Nephron (organoid): ENCODE measurements around the gene BRD2.
A peak's percentile ranks its signal among the peaks of the same experiment; 100 is the strongest.

Experiments used
- H3K27ac Mint-ChIP-seq, 3 experiments: 2 replicates each; pipeline ENCODE4 v1.8.0; 2020; ENCODE audit warnings: mixed read lengths in 3 of 3, mild to moderate bottlenecking in 2 of 3, moderate library complexity in 1 of 3
- H3K27me3 Mint-ChIP-seq: 2 replicates; pipeline ENCODE4 v1.8.0; 2021; ENCODE audit warnings: low read depth, mild to moderate bottlenecking, moderate library complexity, mixed read lengths
- H3K36me3 Mint-ChIP-seq: 2 replicates; pipeline ENCODE4 v1.8.0; 2020; ENCODE audit warnings: low read depth, mixed read lengths
- H3K4me1 Mint-ChIP-seq: 2 replicates; pipeline ENCODE4 v1.8.0; 2020; ENCODE audit warnings: mixed read lengths
- H3K4me3 Mint-ChIP-seq, 3 experiments: 2 replicates each; pipeline ENCODE4 v1.8.0; 2020; ENCODE audit warnings: mild to moderate bottlenecking in 3 of 3, mixed read lengths in 3 of 3, moderate library complexity in 2 of 3
- H3K9me3 Mint-ChIP-seq: 2 replicates; pipeline ENCODE4 v1.8.0; 2020; ENCODE audit warnings: mixed read lengths
- CTCF ChIP-seq, 3 experiments: fragments of 200-600 bp; sonication (generic); IDR thresholded peaks; one replicate each; pipeline ENCODE4 v1.5.0; 2021; ENCODE audit warnings: antibody characterized with exemption in 3 of 3; ENCODE audit not compliant: unreplicated experiment in 3 of 3

Gene BRD2

GRCh38 chr6:32976334-32977069, 8.1 kb downstream of the BRD2 start:
- Mint-ChIP-seq H3K27me3 (no peaks in the 10 kb centered on the region), H3K4me1 (peaks cover 37% of the 10 kb centered on the region), H3K9me3 (no peaks in the 10 kb centered on the region), H3K36me3 (peaks cover 94% of the 10 kb centered on the region), H3K4me3 (peak overlapping the region; percentile 92 to 98 (median 95)), H3K27ac (peak overlapping the region in 1 of 3 experiments; percentile 56)
- no peak for TF ChIP-seq CTCF (IDR thresholded peaks at IDR 0.05; ENCODE audit: unreplicated experiment in 3 of 3)

GRCh38 chr6:32977272-32977952, 9.0 kb downstream of the BRD2 start:
- no peaks in the 10 kb centered on the region for H3K9me3 Mint-ChIP-seq
- peaks cover 100% of the 10 kb centered on the region for H3K36me3 Mint-ChIP-seq
- H3K27ac Mint-ChIP-seq = no peak overlapping the region
- H3K4me3 Mint-ChIP-seq = peak overlapping the region in 1 of 3 experiments; percentile 36
- peaks cover 37% of the 10 kb centered on the region for H3K4me1 Mint-ChIP-seq
- H3K27me3 Mint-ChIP-seq = no peaks in the 10 kb centered on the region
- no peak for TF ChIP-seq CTCF (IDR thresholded peaks at IDR 0.05; ENCODE audit: unreplicated experiment in 3 of 3)

- TF ChIP-seq CTCF (IDR thresholded peaks at IDR 0.05; ENCODE audit: unreplicated experiment in 3 of 3) = no peak
- Mint-ChIP-seq H3K4me3 (peak overlapping the region in 2 of 3 experiments; percentile 24 to 36), H3K36me3 (peaks cover 100% of the 10 kb centered on the region), H3K4me1 (peaks cover 37% of the 10 kb centered on the region), H3K27me3 (no peaks in the 10 kb centered on the region), H3K9me3 (no peaks in the 10 kb centered on the region), H3K27ac (no peak overlapping the region)
Observed at GRCh38 chr6:32977953-32978324, 9.5 kb downstream of the BRD2 start.

GRCh38 chr6:32979720-32980487, 11.5 kb downstream of the BRD2 start:
- no peak for TF ChIP-seq CTCF (IDR thresholded peaks at IDR 0.05; ENCODE audit: unreplicated experiment in 3 of 3)
- H3K27me3 Mint-ChIP-seq = no peaks in the 10 kb centered on the region
- H3K4me3 Mint-ChIP-seq = no peak overlapping the region
- H3K4me1 Mint-ChIP-seq = peaks cover 32% of the 10 kb centered on the region
- no peaks in the 10 kb centered on the region for H3K9me3 Mint-ChIP-seq
- H3K27ac Mint-ChIP-seq = peak overlapping the region in 1 of 3 experiments; percentile 43
- H3K36me3 Mint-ChIP-seq = peaks cover 88% of the 10 kb centered on the region

- no peak for TF ChIP-seq CTCF (IDR thresholded peaks at IDR 0.05; ENCODE audit: unreplicated experiment in 3 of 3)
- peaks cover 26% of the 10 kb centered on the region for H3K4me1 Mint-ChIP-seq
- peaks cover 82% of the 10 kb centered on the region for H3K36me3 Mint-ChIP-seq
- no peak overlapping the region for H3K27ac Mint-ChIP-seq
- no peak overlapping the region for H3K4me3 Mint-ChIP-seq
- H3K27me3 Mint-ChIP-seq = no peaks in the 10 kb centered on the region
- H3K9me3 Mint-ChIP-seq = no peaks in the 10 kb centered on the region
Observed at GRCh38 chr6:32980488-32981038, 12.2 kb downstream of the BRD2 start.
